Peyer's patch (tissue), 4 donors: Measurements from ENCODE around the gene SAMD11.
"Not testable (repeated sequence)": the region's sequence is repeated elsewhere in the genome, so short reads cannot be mapped to it uniquely, and the experiment has no call there.

Source experiments
- POLR2A ChIP-seq, 2 donors: fragments of 450-650 bp; IDR thresholded peaks; one replicate each; pipeline ENCODE4 v1.5.1; 2017; ENCODE audit warnings: antibody characterized with exemption in 2 of 2, mild to moderate bottlenecking in 2 of 2, moderate library complexity in 2 of 2
- TF ChIP-seq, protein P1 (sequence below), 6 experiments: fragments of 450-650 bp in 4 of 6; fragments of 200-600 bp in 2 of 6; sonication (generic) in 1 of 6; IDR thresholded peaks; one replicate each; pipeline ENCODE4 v1.5.1; 2017 to 2019; ENCODE audit warnings: antibody characterized with exemption in 6 of 6, mild to moderate bottlenecking in 3 of 6, moderate library complexity in 1 of 6

DNA sequence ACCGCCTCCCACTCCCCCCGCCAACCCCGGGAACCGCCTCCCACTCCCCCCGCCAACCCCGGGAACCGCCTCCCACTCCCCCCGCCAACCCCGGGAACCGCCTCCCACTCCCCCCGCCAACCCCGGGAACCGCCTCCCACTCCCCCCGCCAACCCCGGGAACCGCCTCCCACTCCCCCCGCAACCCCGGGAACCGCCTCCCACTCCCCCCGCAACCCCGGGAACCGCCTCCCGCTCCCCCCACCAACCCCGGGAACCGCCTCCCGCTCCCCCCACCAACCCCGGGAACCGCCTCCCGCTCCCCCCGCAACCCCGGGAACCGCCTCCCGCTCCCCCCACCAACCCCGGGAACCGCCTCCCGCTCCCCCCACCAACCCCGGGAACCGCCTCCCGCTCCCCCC is 53.1 kb downstream of the SAMD11 start:
- TF ChIP-seq, protein P1, sequence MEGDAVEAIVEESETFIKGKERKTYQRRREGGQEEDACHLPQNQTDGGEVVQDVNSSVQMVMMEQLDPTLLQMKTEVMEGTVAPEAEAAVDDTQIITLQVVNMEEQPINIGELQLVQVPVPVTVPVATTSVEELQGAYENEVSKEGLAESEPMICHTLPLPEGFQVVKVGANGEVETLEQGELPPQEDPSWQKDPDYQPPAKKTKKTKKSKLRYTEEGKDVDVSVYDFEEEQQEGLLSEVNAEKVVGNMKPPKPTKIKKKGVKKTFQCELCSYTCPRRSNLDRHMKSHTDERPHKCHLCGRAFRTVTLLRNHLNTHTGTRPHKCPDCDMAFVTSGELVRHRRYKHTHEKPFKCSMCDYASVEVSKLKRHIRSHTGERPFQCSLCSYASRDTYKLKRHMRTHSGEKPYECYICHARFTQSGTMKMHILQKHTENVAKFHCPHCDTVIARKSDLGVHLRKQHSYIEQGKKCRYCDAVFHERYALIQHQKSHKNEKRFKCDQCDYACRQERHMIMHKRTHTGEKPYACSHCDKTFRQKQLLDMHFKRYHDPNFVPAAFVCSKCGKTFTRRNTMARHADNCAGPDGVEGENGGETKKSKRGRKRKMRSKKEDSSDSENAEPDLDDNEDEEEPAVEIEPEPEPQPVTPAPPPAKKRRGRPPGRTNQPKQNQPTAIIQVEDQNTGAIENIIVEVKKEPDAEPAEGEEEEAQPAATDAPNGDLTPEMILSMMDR (IDR thresholded peaks at IDR 0.05) = not testable (repeated sequence)
- not testable (repeated sequence) for TF ChIP-seq POLR2A (IDR thresholded peaks at IDR 0.05)
